ENCODE results near the gene PADI4.

- TF ChIP-seq CTCF (conservative IDR thresholded peaks at IDR 0.05 in 1 of 2, IDR thresholded peaks at IDR 0.05 in 1 of 2; ENCODE audit: extremely low read depth in 1 of 2, insufficient read depth in 1 of 2, low read depth in 1 of 2, low read length in 2 of 2) (no peak), EZH2 (IDR thresholded peaks at IDR 0.05; ENCODE audit: borderline replicate concordance, low read length) (no peak)
Measured at GRCh38 chr1:17363351-17363750, 55.4 kb downstream of the PADI4 start.

Measured in mammary epithelial cell (primary cell).